Esophagus muscularis mucosa (tissue), 4 donors: ENCODE results near the gene TMPRSS11E. TPM values are rescaled to one million over a fixed set of nuclear protein-coding genes. Genes with fewer than 3 reads are reported as not detected.

Experiments used
- DNase-seq: peaks from one replicate; pipeline ENCODE4 v3.0.0-alpha.2; 2017; ENCODE audit errors: extremely low spot score
- H3K27ac ChIP-seq, 4 donors: fragments of 200-600 bp; sonication (generic); replicated peaks in 1 of 4; 1 replicate in 3 of 4; 2 replicates in 1 of 4; pipeline ENCODE4 v1.5.1; 2016 to 2019; ENCODE audit warnings: mild to moderate bottlenecking in 1 of 4
- H3K27me3 ChIP-seq, 4 donors: fragments of 200-600 bp; sonication (generic); one replicate each; pipeline versions ENCODE4 v1.5.1 to v1.6.0; 2016 to 2019
- H3K36me3 ChIP-seq, 4 donors: fragments of 200-600 bp; sonication (generic); one replicate each; pipeline ENCODE4 v1.5.1; 2016 to 2019
- H3K4me1 ChIP-seq, 4 donors: fragments of 200-600 bp; sonication (generic); one replicate each; pipeline ENCODE4 v1.5.1; 2016 to 2019
- H3K4me3 ChIP-seq, 4 donors: fragments of 200-600 bp; sonication (generic); 1 replicate in 2 of 4; 2 replicates in 2 of 4; pipeline ENCODE4 v1.5.1; 2016 to 2019; ENCODE audit warnings: mild to moderate bottlenecking in 4 of 4, moderate library complexity in 1 of 4
- H3K9me3 ChIP-seq, 4 donors: fragments of 200-600 bp; sonication (generic); 1 replicate in 3 of 4; 2 replicates in 1 of 4; pipeline ENCODE4 v1.5.1; 2016 to 2019
- CTCF ChIP-seq, 3 experiments: fragments of 200-600 bp in 2 of 3; fragments of 450-650 bp in 1 of 3; sonication (generic) in 2 of 3; IDR thresholded peaks; one replicate each; pipeline ENCODE4 v1.5.1; 2017 to 2019; ENCODE audit warnings: antibody characterized with exemption in 3 of 3, mild to moderate bottlenecking in 2 of 3, moderate library complexity in 1 of 3
- EP300 ChIP-seq: sonication (generic); formaldehyde crosslinking; IDR thresholded peaks from one replicate; pipeline ENCODE4 v1.6.1; 2017; ENCODE audit warnings: antibody characterized with exemption
- POLR2A ChIP-seq: fragments of 450-650 bp; IDR thresholded peaks from one replicate; pipeline ENCODE4 v1.6.1; 2017; ENCODE audit warnings: antibody characterized with exemption, moderate library complexity, mild to moderate bottlenecking, low read depth
- POLR2AphosphoS5 ChIP-seq, 2 donors: sonication (generic); formaldehyde crosslinking; IDR thresholded peaks; one replicate each; pipeline ENCODE4 v1.6.1; 2017; ENCODE audit warnings: antibody characterized with exemption in 2 of 2
- WGBS: methylation state at CpG from one replicate; pipeline ENCODE4 v1.1.5; 2018; 5-methylcytosine and 5-hydroxymethylcytosine counted together
- intact Hi-C: fragments of 100-400 bp; cut with DNase I; formaldehyde crosslinking; loops from one replicate; pipeline ENCODE4 v1.15.1; 2023
- total RNA-seq, 4 donors: library from RNA; depleted of rRNA; stranded (reverse); fragments of >200 nt; gene quantifications; one replicate each; pipeline versions ENCODE4 v1.1.0 to v1.2.1, GENCODE V29; 2016

Gene TMPRSS11E
- total RNA-seq, 4 donors from 2014 or later: 0.42 TPM; not detected in 3

- no peaks in the 10 kb centered on the region for H3K9me3 ChIP-seq
- 55% methylated on average over 2 of the region's 2 CpGs for WGBS
- H3K27ac ChIP-seq: no peak overlapping the region
- TF ChIP-seq POLR2AphosphoS5 (IDR thresholded peaks at IDR 0.05) (no peak), POLR2A (no peak), CTCF (IDR thresholded peaks at IDR 0.05) (no peak), EP300 (no peak)
- H3K4me3 ChIP-seq: no peak overlapping the region
- no peaks in the 10 kb centered on the region for H3K4me1 ChIP-seq
- no peaks in the 10 kb centered on the region for H3K27me3 ChIP-seq
- intact Hi-C loops: no loop called here
- no peak for DNase-seq
- no peaks in the 10 kb centered on the region for H3K36me3 ChIP-seq
These were observed 15.4 kb downstream of the TMPRSS11E start for GRCh38 chr4:68462691-68463090.

- TF ChIP-seq EP300 (no peak), CTCF (IDR thresholded peaks at IDR 0.05) (no peak), POLR2AphosphoS5 (IDR thresholded peaks at IDR 0.05) (no peak), POLR2A (no peak)
- Histone ChIP-seq H3K9me3 (no peaks in the 10 kb centered on the region), H3K4me3 (no peak overlapping the region), H3K27ac (no peak overlapping the region), H3K27me3 (no peaks in the 10 kb centered on the region), H3K4me1 (no peaks in the 10 kb centered on the region), H3K36me3 (no peaks in the 10 kb centered on the region)
- WGBS: 27% methylated on average over 2 of the region's 2 CpGs
- no peak for DNase-seq
- intact Hi-C loops: no loop called here
These were observed 16.5 kb downstream of the TMPRSS11E start for GRCh38 chr4:68463796-68464195.

- H3K4me3 ChIP-seq: no peak overlapping the region
- no peak for DNase-seq
- no peaks in the 10 kb centered on the region for H3K9me3 ChIP-seq
- H3K4me1 ChIP-seq: no peaks in the 10 kb centered on the region
- TF ChIP-seq EP300 (no peak), POLR2AphosphoS5 (IDR thresholded peaks at IDR 0.05) (no peak), POLR2A (no peak), CTCF (IDR thresholded peaks at IDR 0.05) (no peak)
- H3K36me3 ChIP-seq: no peaks in the 10 kb centered on the region
- 79% methylated on average over 1 of the region's 1 CpG for WGBS
- intact Hi-C loops: no loop called here
- no peaks in the 10 kb centered on the region for H3K27me3 ChIP-seq
- no peak overlapping the region for H3K27ac ChIP-seq
These were observed 17.8 kb downstream of the TMPRSS11E start for GRCh38 chr4:68465058-68465457.

GRCh38 chr4:68466185-68466584, 18.9 kb downstream of the TMPRSS11E start:
- 81% methylated on average over 2 of the region's 2 CpGs for WGBS
- no peak overlapping the region for H3K4me3 ChIP-seq
- TF ChIP-seq POLR2AphosphoS5 (IDR thresholded peaks at IDR 0.05) (no peak), POLR2A (no peak), CTCF (IDR thresholded peaks at IDR 0.05) (no peak), EP300 (no peak)
- H3K36me3 ChIP-seq: no peaks in the 10 kb centered on the region
- DNase-seq: no peak
- no peaks in the 10 kb centered on the region for H3K9me3 ChIP-seq
- H3K27me3 ChIP-seq: no peaks in the 10 kb centered on the region
- no peak overlapping the region for H3K27ac ChIP-seq
- H3K4me1 ChIP-seq: no peaks in the 10 kb centered on the region
- intact Hi-C loops: no loop called here

- TF ChIP-seq POLR2A: no peak
- TF ChIP-seq EP300: no peak
- TF ChIP-seq CTCF (IDR thresholded peaks at IDR 0.05): no peak
- no peak for TF ChIP-seq POLR2AphosphoS5 (IDR thresholded peaks at IDR 0.05)
- Histone ChIP-seq H3K4me3 (no peak overlapping the region), H3K27me3 (no peaks in the 10 kb centered on the region), H3K4me1 (no peaks in the 10 kb centered on the region), H3K27ac (no peak overlapping the region), H3K36me3 (no peaks in the 10 kb centered on the region), H3K9me3 (no peaks in the 10 kb centered on the region)
- 84% methylated on average over 3 of the region's 3 CpGs for WGBS
- no peak for DNase-seq
- intact Hi-C loops: no loop called here
These were observed 19.5 kb downstream of the TMPRSS11E start for GRCh38 chr4:68466751-68467150.
